Activated T-helper 1 cell treated with anti-CD3 and anti-CD28 coated beads, Interleukin-2, amount 50 U/mL, for 16 hours (primary cell): ENCODE results near the gene ORC5.
"Not testable (repeated sequence)": the region's sequence is repeated elsewhere in the genome, so short reads cannot be mapped to it uniquely, and the experiment has no call there.

Experiments used
- DNase-seq, 2 donors: peaks; one replicate each; pipeline ENCODE4 v3.0.0-alpha.2; 2020; ENCODE audit warnings: low read depth in 1 of 2, low spot score in 1 of 2

ORC5 gene

GRCh38 chr7:104207731-104208420 is at the start of gene ORC5:
ORC5 (minus strand) TSS chr7:104208013; CDS start chr7:104207904, 109 bp downstream.
- DNase-seq: peak; percentile 50 to 64

- DNase-seq: no peak
Measured at GRCh38 chr7:104255616-104256015, 47.8 kb upstream of the ORC5 start.

- no peak for DNase-seq
Measured at GRCh38 chr7:104255194-104255593, 47.4 kb upstream of the ORC5 start.

- DNase-seq: no peak
Measured at GRCh38 chr7:104254696-104255095, 46.9 kb upstream of the ORC5 start.

GRCh38 chr7:104252409-104253134 is 44.8 kb upstream of the ORC5 start:
- DNase-seq: no peak

GRCh38 chr7:104242638-104243037 is 34.8 kb upstream of the ORC5 start:
- DNase-seq: no peak

- DNase-seq: no peak
Measured at GRCh38 chr7:104241538-104242209, 33.9 kb upstream of the ORC5 start.

- DNase-seq: no peak
Measured at GRCh38 chr7:104241135-104241534, 33.3 kb upstream of the ORC5 start.

- DNase-seq: no peak
Measured at GRCh38 chr7:104240401-104240800, 32.6 kb upstream of the ORC5 start.

GRCh38 chr7:104234990-104235389 is 27.2 kb upstream of the ORC5 start:
- not testable (repeated sequence) for DNase-seq

- DNase-seq: peak in 1 of 2 donors; percentile 4
Measured at GRCh38 chr7:104231054-104232046, 23.5 kb upstream of the ORC5 start.

GRCh38 chr7:104230606-104231005 is 22.8 kb upstream of the ORC5 start:
- no peak for DNase-seq

- DNase-seq: no peak
Measured at GRCh38 chr7:104228442-104228841, 20.6 kb upstream of the ORC5 start.

GRCh38 chr7:104225451-104225850 is 17.6 kb upstream of the ORC5 start:
- no peak for DNase-seq

GRCh38 chr7:104217620-104218019 is 9.8 kb upstream of the ORC5 start:
- no peak for DNase-seq

- DNase-seq: no peak
Measured at GRCh38 chr7:104209063-104209462, 1.2 kb upstream of the ORC5 start.

GRCh38 chr7:104208421-104208780 is 588 bp upstream of the ORC5 start:
- DNase-seq: no peak

- no peak for DNase-seq
Measured at GRCh38 chr7:104207348-104207730, 474 bp downstream of the ORC5 start.

- DNase-seq: no peak
Measured at GRCh38 chr7:104206841-104207240, 972 bp downstream of the ORC5 start.

- DNase-seq: no peak
Measured at GRCh38 chr7:104198673-104199278, 9.0 kb downstream of the ORC5 start.

- no peak for DNase-seq
Measured at GRCh38 chr7:104196161-104196560, 11.7 kb downstream of the ORC5 start.
